ENCODE results near the gene INTS7.

- no peak for TF ChIP-seq CTCF (IDR thresholded peaks at IDR 0.05 in 2 of 3, conservative IDR thresholded peaks at IDR 0.05 in 1 of 3; ENCODE audit: borderline replicate concordance in 1 of 3, insufficient read depth in 1 of 3, low read depth in 2 of 3, low read length in 2 of 3)
- no peak for TF ChIP-seq EZH2 (IDR thresholded peaks at IDR 0.05)
- TF ChIP-seq POLR2A (IDR thresholded peaks at IDR 0.05; ENCODE audit: borderline replicate concordance, extremely low read depth, insufficient read depth, insufficient read length): no peak
- no peak for TF ChIP-seq ELF1 (IDR thresholded peaks at IDR 0.05; ENCODE audit: borderline replicate concordance, low read depth)
Observed at GRCh38 chr1:211923095-211923494, 112.3 kb downstream of the INTS7 start.
